ENCODE measurements around the gene FOXP1. TPM values are rescaled to one million over a fixed set of nuclear protein-coding genes. Genes with fewer than 3 reads are reported as not detected.

The FOXP1 gene
- total RNA-seq, 1 experiment from 2014 or later = 2.9 TPM

DNA sequence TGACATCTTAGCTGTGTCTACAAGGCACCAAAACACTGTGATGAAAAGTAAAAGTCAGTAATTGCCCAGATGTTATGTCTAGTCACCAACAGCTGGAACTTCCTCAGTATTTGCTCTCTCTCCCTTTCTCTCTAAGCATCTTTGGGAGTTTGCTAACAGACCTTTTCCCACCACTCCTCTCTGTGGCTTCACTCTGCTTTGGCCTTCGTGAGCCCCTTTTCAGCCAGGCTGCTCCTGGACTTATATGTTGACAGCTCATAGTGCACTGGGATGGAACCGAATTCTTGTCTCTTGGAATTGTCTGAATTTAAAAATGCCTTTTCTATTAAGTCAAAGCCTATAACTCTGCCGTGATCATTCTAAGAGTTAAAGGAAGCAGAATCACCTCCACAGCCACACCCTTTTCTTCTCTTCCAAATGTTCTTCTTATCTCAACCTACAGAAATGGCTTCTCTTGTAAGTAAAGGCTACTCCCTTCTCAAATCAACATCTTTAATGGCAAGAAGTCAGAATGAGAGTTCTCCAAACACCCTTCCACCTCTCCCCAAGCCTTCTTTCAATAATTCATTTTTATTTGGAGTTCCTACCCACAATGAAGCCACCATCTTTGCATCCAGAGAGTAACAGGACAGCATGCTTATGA lies 17.2 kb upstream of the FOXP1 start:
- H3K36me3 ChIP-seq (ENCODE audit: control insufficient read depth, insufficient read depth, low read length) = no peaks in the 10 kb centered on the region
- no peak overlapping the region for H3K27ac ChIP-seq (ENCODE audit: low read length)
- ChIA-PET POLR2A (no interaction called here), CTCF (no interaction called here)
- no peak for DNase-seq (ENCODE audit: low read depth, low spot score)
- no peaks in the 10 kb centered on the region for H3K27me3 ChIP-seq (ENCODE audit: control insufficient read depth, insufficient read depth, low read length)
- in situ Hi-C loops (cut with HindIII; ENCODE audit: low pct_unique_long_range_greater_than_20kb, low sequenced_read_pairs) = no loop called here
- BruUV-seq (replicated peaks) = no TSS peak
- H3K4me3 ChIP-seq (ENCODE audit: low read depth in 2 of 2, low read length in 2 of 2) = no peak overlapping the region
- intact Hi-C loops (cut with micrococcal nuclease; ENCODE audit: unreplicated experiment) = no loop called here
- H3K9me3 ChIP-seq (ENCODE audit: control insufficient read depth, insufficient read depth, low read depth, low read length) = no peaks in the 10 kb centered on the region
- no peak for ATAC-seq
- H3K4me1 ChIP-seq (ENCODE audit: control insufficient read depth, insufficient read depth, low read length) = no peaks in the 10 kb centered on the region
- no peak for TF ChIP-seq SIN3A (IDR thresholded peaks at IDR 0.05; ENCODE audit: borderline replicate concordance, insufficient read depth, low read depth, low read length)
- TF ChIP-seq POLR2AphosphoS5 (IDR thresholded peaks at IDR 0.05; ENCODE audit: low read depth, low read length) = no peak
- TF ChIP-seq, protein P1, sequence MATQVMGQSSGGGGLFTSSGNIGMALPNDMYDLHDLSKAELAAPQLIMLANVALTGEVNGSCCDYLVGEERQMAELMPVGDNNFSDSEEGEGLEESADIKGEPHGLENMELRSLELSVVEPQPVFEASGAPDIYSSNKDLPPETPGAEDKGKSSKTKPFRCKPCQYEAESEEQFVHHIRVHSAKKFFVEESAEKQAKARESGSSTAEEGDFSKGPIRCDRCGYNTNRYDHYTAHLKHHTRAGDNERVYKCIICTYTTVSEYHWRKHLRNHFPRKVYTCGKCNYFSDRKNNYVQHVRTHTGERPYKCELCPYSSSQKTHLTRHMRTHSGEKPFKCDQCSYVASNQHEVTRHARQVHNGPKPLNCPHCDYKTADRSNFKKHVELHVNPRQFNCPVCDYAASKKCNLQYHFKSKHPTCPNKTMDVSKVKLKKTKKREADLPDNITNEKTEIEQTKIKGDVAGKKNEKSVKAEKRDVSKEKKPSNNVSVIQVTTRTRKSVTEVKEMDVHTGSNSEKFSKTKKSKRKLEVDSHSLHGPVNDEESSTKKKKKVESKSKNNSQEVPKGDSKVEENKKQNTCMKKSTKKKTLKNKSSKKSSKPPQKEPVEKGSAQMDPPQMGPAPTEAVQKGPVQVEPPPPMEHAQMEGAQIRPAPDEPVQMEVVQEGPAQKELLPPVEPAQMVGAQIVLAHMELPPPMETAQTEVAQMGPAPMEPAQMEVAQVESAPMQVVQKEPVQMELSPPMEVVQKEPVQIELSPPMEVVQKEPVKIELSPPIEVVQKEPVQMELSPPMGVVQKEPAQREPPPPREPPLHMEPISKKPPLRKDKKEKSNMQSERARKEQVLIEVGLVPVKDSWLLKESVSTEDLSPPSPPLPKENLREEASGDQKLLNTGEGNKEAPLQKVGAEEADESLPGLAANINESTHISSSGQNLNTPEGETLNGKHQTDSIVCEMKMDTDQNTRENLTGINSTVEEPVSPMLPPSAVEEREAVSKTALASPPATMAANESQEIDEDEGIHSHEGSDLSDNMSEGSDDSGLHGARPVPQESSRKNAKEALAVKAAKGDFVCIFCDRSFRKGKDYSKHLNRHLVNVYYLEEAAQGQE (IDR thresholded peaks at IDR 0.05; ENCODE audit: insufficient read depth in 1 of 2, low read depth in 2 of 2, low read length in 1 of 2) = no peak
- no peak for TF ChIP-seq CTCF (IDR thresholded peaks at IDR 0.05)
- TF ChIP-seq TCF7L2 (IDR thresholded peaks at IDR 0.05; ENCODE audit: low read depth, low read length) = no peak

- no peaks in the 10 kb centered on the region for H3K9me3 ChIP-seq (ENCODE audit: control insufficient read depth, insufficient read depth, low read depth, low read length)
- no peaks in the 10 kb centered on the region for H3K27me3 ChIP-seq (ENCODE audit: control insufficient read depth, insufficient read depth, low read length)
- ChIA-PET CTCF (no interaction called here), POLR2A (no interaction called here)
- no peak overlapping the region for H3K27ac ChIP-seq (ENCODE audit: low read length)
- no peak for DNase-seq (ENCODE audit: low read depth, low spot score)
- TF ChIP-seq CTCF (IDR thresholded peaks at IDR 0.05) = no peak
- no peak overlapping the region for H3K4me3 ChIP-seq (ENCODE audit: low read depth in 2 of 2, low read length in 2 of 2)
- H3K36me3 ChIP-seq (ENCODE audit: control insufficient read depth, insufficient read depth, low read length) = no peaks in the 10 kb centered on the region
- no peak for ATAC-seq
- intact Hi-C loops (cut with micrococcal nuclease; ENCODE audit: unreplicated experiment) (no loop called here), in situ Hi-C loops (cut with HindIII; ENCODE audit: low pct_unique_long_range_greater_than_20kb, low sequenced_read_pairs) (no loop called here)
- no TSS peak for BruUV-seq (replicated peaks)
- H3K4me1 ChIP-seq (ENCODE audit: control insufficient read depth, insufficient read depth, low read length) = no peaks in the 10 kb centered on the region
Measured at GRCh38 chr3:71599416-71599815, 15.9 kb upstream of the FOXP1 start.

Data from Panc1 (cell line).